Stomach (tissue), 9 donors: ENCODE results near the gene MARCHF6. TPM values are rescaled to one million over a fixed set of nuclear protein-coding genes. Genes with fewer than 3 reads are reported as not detected.

Experiments used
- DNase-seq, 2 donors: peaks; one replicate each; pipeline versions ENCODE4 v3.0.0 to v3.0.0-alpha.2; 2013 to 2019
- H3K27ac ChIP-seq, 5 donors: fragments of 200-600 bp in 4 of 5; sonication (generic) in 4 of 5; one replicate each; pipeline ENCODE4 v1.5.1; 2013 to 2019; ENCODE audit warnings: mild to moderate bottlenecking in 1 of 5, moderate library complexity in 1 of 5
- H3K27me3 ChIP-seq, 3 donors: fragments of 200-600 bp; sonication (generic); one replicate each; pipeline ENCODE4 v1.5.1; 2017 to 2019; ENCODE audit warnings: mixed run types in 1 of 3
- H3K36me3 ChIP-seq, 4 donors: fragments of 200-600 bp; sonication (generic); 1 replicate in 3 of 4; 2 replicates in 1 of 4; pipeline ENCODE4 v1.5.1; 2016 to 2019
- H3K4me1 ChIP-seq, 4 donors: fragments of 200-600 bp; sonication (generic); one replicate each; pipeline ENCODE4 v1.5.1; 2016 to 2019
- H3K4me3 ChIP-seq, 4 donors: fragments of 200-600 bp; sonication (generic) in 3 of 4; one replicate each; pipeline ENCODE4 v1.5.1; 2016 to 2019; ENCODE audit warnings: mild to moderate bottlenecking in 1 of 4
- H3K9me3 ChIP-seq, 4 donors: fragments of 200-600 bp; sonication (generic); one replicate each; pipeline ENCODE4 v1.5.1; 2016 to 2019
- EP300 ChIP-seq: sonication (generic); formaldehyde crosslinking; IDR thresholded peaks from one replicate; pipeline ENCODE4 v1.6.1; 2017; ENCODE audit warnings: antibody characterized with exemption
- POLR2A ChIP-seq, 4 donors: fragments of 450-650 bp; IDR thresholded peaks; one replicate each; pipeline ENCODE4 v1.6.1; 2016; ENCODE audit warnings: antibody characterized with exemption in 4 of 4, control low read depth in 2 of 4, mild to moderate bottlenecking in 1 of 4, moderate library complexity in 1 of 4
- POLR2AphosphoS5 ChIP-seq, 3 donors: sonication (generic); formaldehyde crosslinking; IDR thresholded peaks; one replicate each; pipeline ENCODE4 v1.6.1; 2016; ENCODE audit warnings: antibody characterized with exemption in 3 of 3
- WGBS, 5 donors: extraction: QIAGEN DNeasy Blood & Tissue Kit in 3 of 5; methylation state at CpG; one replicate each; pipeline versions ENCODE4 v1.1.5 to v1.1.7; 2013 to 2018; 5-methylcytosine and 5-hydroxymethylcytosine counted together
- intact Hi-C: fragments of 100-400 bp; cut with DNase I; formaldehyde crosslinking; loops from one replicate; pipeline ENCODE4 v1.15.1; 2023; ENCODE audit warnings: low total_unique reads
- polyA plus RNA-seq, 3 donors: library from polyadenylated mRNA; stranded (reverse); fragments of 200-250 nt; gene quantifications; one replicate each; pipeline ENCODE4 v1.2.3, GENCODE V29; 2013
- total RNA-seq, 5 donors: library from RNA; depleted of rRNA; stranded (reverse); fragments of >200 nt; gene quantifications; one replicate each; pipeline versions ENCODE4 v1.1.0 to v1.2.3, GENCODE V29; 2014 to 2016
- TF ChIP-seq, protein P1 (sequence below), 7 experiments: fragments of 450-650 bp in 4 of 7; fragments of 200-600 bp in 3 of 7; sonication (generic) in 3 of 7; IDR thresholded peaks; one replicate each; pipeline ENCODE4 v1.5.1; 2016 to 2019; ENCODE audit warnings: antibody characterized with exemption in 7 of 7, control low read depth in 2 of 7, mild to moderate bottlenecking in 1 of 7
- donor health status: healthy with polysubstance abuse.
- donor health status: Bipolar disorder and iron deficiency.
- donor health status: healthy.

Gene MARCHF6
- total and polyA plus RNA-seq, 8 donors, result 11.8 to 384 (median 83.9) TPM

DNA sequence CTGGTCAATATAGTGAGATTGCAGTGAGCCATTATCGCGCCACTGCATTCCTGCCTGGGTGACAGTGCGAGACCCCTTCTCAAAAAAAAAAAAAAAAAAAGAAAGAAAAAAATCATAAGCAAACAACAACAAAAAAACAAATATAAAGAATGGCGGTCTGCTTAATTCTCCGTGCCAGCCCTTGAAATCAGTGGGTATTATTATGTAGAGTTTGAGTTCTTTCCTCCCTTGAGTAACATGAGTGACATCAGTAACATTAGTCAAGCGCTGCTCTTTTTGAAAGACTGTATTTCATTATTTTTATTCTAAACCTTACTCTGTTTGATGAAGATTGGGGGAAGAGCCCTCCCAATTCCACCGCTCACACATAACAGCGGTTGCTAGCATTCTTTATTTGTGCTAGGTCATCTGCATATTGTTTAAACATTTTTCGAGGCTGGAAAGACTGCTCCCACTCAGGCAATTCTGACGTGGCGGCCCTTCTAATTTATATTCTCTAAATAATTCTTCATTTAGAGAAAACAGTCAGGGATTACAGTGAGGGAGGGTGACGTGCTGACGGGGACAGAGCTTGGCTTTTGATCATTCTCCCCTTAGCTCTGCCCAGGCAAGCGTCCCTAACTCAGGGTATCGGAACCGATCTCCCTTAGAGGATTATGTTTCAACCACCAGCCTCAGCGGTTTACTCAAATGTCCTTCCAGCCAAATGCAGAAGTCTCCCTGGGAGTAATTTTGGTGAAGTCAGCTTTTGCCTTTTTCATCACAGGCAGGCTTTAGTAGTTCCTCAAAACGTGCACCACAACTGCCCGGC is 860 bp upstream of the MARCHF6 start:
- intact Hi-C loops, result no loop called here
- Histone ChIP-seq H3K4me1 (peaks cover 28 to 47% (median 35%) of the 10 kb centered on the region in 4 donors), H3K27ac (peak overlapping the region; percentile 97 to 99 (median 99)), H3K27me3 (no peaks in the 10 kb centered on the region), H3K9me3 (no peaks in the 10 kb centered on the region), H3K4me3 (peak overlapping the region; percentile 71 to 100 (median 86)), H3K36me3 (no peaks in the 10 kb centered on the region)
- TF ChIP-seq EP300 (no peak), POLR2AphosphoS5 (IDR thresholded peaks at IDR 0.05) (no peak), POLR2A (IDR thresholded peaks at IDR 0.05) (no peak)
- TF ChIP-seq, protein P1, sequence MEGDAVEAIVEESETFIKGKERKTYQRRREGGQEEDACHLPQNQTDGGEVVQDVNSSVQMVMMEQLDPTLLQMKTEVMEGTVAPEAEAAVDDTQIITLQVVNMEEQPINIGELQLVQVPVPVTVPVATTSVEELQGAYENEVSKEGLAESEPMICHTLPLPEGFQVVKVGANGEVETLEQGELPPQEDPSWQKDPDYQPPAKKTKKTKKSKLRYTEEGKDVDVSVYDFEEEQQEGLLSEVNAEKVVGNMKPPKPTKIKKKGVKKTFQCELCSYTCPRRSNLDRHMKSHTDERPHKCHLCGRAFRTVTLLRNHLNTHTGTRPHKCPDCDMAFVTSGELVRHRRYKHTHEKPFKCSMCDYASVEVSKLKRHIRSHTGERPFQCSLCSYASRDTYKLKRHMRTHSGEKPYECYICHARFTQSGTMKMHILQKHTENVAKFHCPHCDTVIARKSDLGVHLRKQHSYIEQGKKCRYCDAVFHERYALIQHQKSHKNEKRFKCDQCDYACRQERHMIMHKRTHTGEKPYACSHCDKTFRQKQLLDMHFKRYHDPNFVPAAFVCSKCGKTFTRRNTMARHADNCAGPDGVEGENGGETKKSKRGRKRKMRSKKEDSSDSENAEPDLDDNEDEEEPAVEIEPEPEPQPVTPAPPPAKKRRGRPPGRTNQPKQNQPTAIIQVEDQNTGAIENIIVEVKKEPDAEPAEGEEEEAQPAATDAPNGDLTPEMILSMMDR (IDR thresholded peaks at IDR 0.05), result no peak
- WGBS, 5 donors, result 16 to 25% (median 20%) methylated on average over 19 of the region's 19 CpGs
- DNase-seq, result no peak

DNA sequence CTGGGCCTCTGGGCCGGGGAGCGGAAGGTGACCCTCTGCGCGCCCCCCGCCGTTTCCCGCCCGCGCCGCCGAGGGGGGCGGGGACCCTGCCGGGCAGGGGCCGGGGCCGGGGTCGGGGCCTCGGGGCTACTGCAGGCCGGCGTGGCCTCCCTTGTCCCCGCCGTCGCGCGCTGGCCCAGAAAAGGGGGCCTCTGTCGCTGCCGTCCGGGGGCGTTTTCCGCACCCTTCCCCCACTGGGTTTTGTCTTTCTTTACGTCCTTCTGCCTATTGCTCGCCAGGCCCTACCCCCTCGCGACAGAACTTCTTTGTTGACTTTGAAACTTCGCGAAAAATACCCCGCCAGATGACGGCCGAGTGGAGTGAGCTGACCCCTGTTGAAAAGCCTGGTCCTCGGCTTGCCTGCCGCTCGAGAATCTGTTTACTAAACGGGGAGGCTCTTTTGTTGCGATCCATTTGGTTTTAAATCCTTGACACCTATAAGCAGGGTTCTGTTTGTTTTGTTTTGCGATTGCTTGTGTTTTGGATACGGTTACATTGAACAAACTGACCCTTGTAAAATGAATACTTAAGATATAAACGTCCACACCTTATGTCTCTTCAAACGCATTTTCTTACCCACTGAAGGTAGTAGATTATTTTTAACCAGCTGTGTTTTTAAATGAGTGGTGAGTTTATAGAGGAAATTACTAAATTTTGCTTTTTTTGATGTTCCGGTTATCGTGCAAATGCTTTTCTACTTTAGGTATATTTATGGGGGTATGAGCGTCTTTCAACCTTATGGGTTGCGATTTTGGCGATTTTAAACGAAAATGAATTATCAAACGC is 765 bp downstream of the MARCHF6 start:
- Histone ChIP-seq H3K36me3 (no peaks in the 10 kb centered on the region), H3K27me3 (no peaks in the 10 kb centered on the region), H3K4me3 (peak overlapping the region; percentile 71 to 100 (median 86)), H3K27ac (peak overlapping the region; percentile 97 to 99 (median 99)), H3K9me3 (no peaks in the 10 kb centered on the region), H3K4me1 (peaks cover 28 to 63% (median 42%) of the 10 kb centered on the region in 4 donors)
- peak; percentile 49 to 87 for DNase-seq
- 0 to 1% (median 1%) methylated on average over 29 to 54 of the region's 54 CpGs for WGBS, 5 donors
- intact Hi-C loops, result no loop called here
- no peak for TF ChIP-seq POLR2AphosphoS5 (IDR thresholded peaks at IDR 0.05)
- TF ChIP-seq POLR2A (IDR thresholded peaks at IDR 0.05), result no peak
- no peak for TF ChIP-seq EP300
- TF ChIP-seq, protein P1 (IDR thresholded peaks at IDR 0.05), result no peak

DNA sequence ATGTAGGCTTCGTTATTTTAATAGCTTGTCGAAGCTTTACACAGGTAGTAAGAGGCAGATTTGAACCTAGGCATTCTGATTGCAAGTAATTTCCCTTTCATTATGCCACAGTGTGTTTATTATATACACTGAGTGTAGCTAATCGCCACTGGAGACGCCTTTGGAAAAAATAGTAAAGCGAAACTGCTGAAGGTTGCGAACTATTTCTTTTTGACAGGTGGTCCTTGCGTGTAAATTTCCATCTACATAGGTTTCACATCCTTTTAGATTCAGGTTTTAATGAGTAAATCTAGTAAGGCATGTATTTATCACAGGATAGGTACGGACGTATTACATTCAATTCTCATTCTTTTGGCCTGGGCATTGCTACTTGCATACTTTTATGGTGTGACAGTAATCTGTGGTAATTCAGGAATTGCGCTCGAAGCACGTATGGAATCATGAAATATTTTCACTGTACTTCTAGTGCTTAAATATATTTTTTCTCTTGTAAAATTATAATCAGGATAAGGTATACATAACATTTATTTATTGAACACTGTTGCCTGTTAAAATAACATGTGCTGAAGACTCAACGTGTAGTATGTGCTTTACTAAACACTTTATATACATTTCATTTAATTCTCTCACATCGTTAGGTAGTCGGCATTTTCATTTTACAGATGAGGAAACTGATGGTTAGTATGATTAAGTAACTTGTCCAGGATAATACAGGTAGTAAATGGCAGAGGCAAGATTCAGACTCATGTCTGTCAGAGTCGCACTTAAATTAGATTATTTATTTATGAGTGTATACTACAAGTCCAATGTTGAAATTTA is 1.8 kb downstream of the MARCHF6 start:
- 17 to 27% (median 19%) methylated on average over 16 of the region's 16 CpGs for WGBS, 5 donors
- peak overlapping the region in 4 of 5 donors; percentile 97 to 99 (median 98) for H3K27ac ChIP-seq
- DNase-seq, result peak in 1 of 2 donors; percentile 72
- H3K36me3 ChIP-seq, result no peaks in the 10 kb centered on the region
- TF ChIP-seq, protein P1 (IDR thresholded peaks at IDR 0.05), result no peak
- TF ChIP-seq POLR2A (IDR thresholded peaks at IDR 0.05) (no peak), POLR2AphosphoS5 (IDR thresholded peaks at IDR 0.05) (no peak), EP300 (no peak)
- H3K4me3 ChIP-seq, result peak overlapping the region; percentile 71 to 100 (median 86)
- no peaks in the 10 kb centered on the region for H3K9me3 ChIP-seq
- intact Hi-C loops, result no loop called here
- H3K4me1 ChIP-seq, result peaks cover 28 to 72% (median 45%) of the 10 kb centered on the region in 4 donors
- no peaks in the 10 kb centered on the region for H3K27me3 ChIP-seq

DNA sequence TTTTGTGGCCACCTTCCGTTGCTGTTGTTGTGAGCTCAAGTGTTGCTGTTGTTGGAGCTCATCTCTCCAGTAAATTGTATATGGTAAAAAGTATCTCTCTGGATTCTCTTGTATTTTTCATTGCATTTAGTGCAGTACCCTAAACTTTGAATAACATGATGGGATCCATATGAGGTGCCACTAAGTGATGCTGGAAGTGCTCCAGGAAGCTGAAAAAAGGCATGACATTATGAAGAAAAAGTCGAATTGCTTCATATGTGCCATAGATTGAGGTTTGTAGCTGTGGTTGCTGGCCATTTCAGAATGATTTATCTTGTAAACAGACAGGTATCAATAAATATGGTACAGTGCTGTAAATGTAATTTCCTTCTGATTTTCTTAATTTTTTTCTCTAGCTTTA is 5.5 kb downstream of the MARCHF6 start:
- no peaks in the 10 kb centered on the region for H3K9me3 ChIP-seq
- TF ChIP-seq POLR2AphosphoS5 (IDR thresholded peaks at IDR 0.05), result no peak
- no peak for TF ChIP-seq POLR2A (IDR thresholded peaks at IDR 0.05)
- TF ChIP-seq, protein P1 (IDR thresholded peaks at IDR 0.05), result no peak
- H3K27me3 ChIP-seq, result no peaks in the 10 kb centered on the region
- WGBS, 5 donors, result 78 to 86% (median 80%) methylated on average over 2 of the region's 2 CpGs
- H3K27ac ChIP-seq, result no peak overlapping the region
- H3K4me3 ChIP-seq, result no peak overlapping the region
- H3K36me3 ChIP-seq, result no peaks in the 10 kb centered on the region
- DNase-seq, result no peak
- intact Hi-C loops, result no loop called here
- peaks cover 21 to 80% (median 50%) of the 10 kb centered on the region in 4 donors for H3K4me1 ChIP-seq
